NCI-H2107 treated with DMSO at 0.1 percent for 48 hours (cell line): ENCODE data around the gene ZNF223.
A peak's percentile ranks its signal among the peaks of the same experiment; 100 is the strongest.

ENCODE experiments used
- DNase-seq: peaks from one replicate; lab custom pipeline; 2025; ENCODE audit not compliant: unreplicated experiment; lab: John Stamatoyannopoulos, UW

ZNF223 gene

GRCh38 chr19:44071824-44072542, 20.1 kb downstream of the ZNF223 start, which contains the start of gene ZNF284:
Gene ZNF284 (plus strand): TSS chr19:44072159. CDS start chr19:44076390, 4,231 bp downstream.
- peak; percentile 85 for DNase-seq

- DNase-seq = no peak
Observed at GRCh38 chr19:44072543-44073401, 20.9 kb downstream of the ZNF223 start.

- no peak for DNase-seq
Observed at GRCh38 chr19:44076325-44076724, 24.5 kb downstream of the ZNF223 start.

GRCh38 chr19:44092108-44092507, 40.3 kb downstream of the ZNF223 start:
- no peak for DNase-seq

- peak; percentile 83 for DNase-seq
Observed at GRCh38 chr19:44093931-44094765, 42.3 kb downstream of the ZNF223 start, which contains the start of gene ZNF224. Gene ZNF224 (plus strand): TSS chr19:44094361. CDS start chr19:44097874, 3,513 bp downstream.

- no peak for DNase-seq
Observed at GRCh38 chr19:44107751-44108150, 55.9 kb downstream of the ZNF223 start.

- DNase-seq = no peak
Observed at GRCh38 chr19:44109458-44109857, 57.6 kb downstream of the ZNF223 start.

- no peak for DNase-seq
Observed at GRCh38 chr19:44111910-44112463, 60.2 kb downstream of the ZNF223 start.

GRCh38 chr19:44112802-44113137, 60.9 kb downstream of the ZNF223 start:
- DNase-seq = no peak

GRCh38 chr19:44113138-44113783, 61.4 kb downstream of the ZNF223 start, which contains the start of gene ZNF225:
Gene ZNF225 (plus strand): TSS chr19:44113399. CDS start chr19:44115828, 2,429 bp downstream.
- DNase-seq = peak; percentile 95

GRCh38 chr19:44113784-44114390, 62.1 kb downstream of the ZNF223 start:
- no peak for DNase-seq
